Measurements from ENCODE around the gene ACAD11.
"Not testable (repeated sequence)": the region's sequence is repeated elsewhere in the genome, so short reads cannot be mapped to it uniquely, and the experiment has no call there.

Gene ACAD11

DNA sequence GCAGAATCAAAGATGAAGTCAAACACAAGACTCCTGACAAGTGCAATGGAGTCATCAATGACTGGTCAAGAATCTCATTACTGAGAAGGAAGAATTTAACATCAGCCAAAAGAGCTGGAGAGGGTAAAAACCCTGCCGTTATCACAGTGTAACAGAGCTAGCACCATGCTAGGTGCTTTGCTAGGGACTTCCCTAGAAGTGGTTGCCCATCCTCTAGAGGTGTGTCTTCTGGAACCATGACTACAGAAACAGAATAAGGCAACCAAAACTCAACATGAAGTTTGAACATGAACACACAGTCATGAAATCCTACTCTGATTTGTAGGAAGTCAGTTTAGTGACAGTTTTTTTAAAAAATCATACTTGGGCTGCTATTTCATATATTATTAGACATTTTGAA lies 9.5 kb downstream of the ACAD11 start:
- DNase-seq = no peak

DNA sequence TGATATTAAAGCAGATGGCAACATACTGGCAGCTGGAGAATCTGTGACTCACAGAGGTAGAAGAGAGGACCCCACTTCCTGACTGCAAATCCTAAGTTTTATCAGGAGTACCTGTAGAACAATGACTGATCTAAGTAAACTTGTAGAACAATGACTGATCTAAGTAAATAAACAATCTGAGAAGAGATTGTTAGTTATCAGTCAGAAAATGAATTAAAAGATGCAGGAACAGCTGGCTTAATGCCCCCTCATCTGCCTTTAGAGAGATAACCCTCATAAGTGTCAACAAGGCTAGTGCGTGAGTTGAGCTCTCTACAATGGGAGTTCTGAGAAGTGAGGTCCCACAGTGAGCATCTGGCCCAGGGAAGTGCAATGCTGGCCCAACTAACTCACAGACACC lies 14.6 kb downstream of the ACAD11 start:
- DNase-seq = no peak

DNA sequence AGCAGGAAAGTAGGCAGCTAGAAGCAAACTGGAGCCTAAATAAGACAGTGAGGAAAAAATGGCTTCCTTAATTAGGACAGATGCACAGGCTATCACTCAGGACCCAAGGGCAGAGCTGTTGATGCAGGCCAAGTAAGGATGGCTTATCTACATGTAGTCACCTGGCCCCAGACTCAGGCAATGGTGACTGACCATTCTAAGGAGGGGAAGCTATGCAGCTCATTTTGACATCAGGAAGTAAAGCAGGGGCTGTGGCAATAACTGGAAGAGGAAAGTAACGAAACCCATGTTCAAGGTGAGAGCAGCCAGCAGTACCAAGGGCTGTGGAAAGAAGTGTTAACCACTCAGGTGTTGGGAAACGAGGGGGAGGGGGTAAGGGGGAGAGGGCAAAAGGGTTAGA lies 16.2 kb downstream of the ACAD11 start:
- DNase-seq = no peak

DNA sequence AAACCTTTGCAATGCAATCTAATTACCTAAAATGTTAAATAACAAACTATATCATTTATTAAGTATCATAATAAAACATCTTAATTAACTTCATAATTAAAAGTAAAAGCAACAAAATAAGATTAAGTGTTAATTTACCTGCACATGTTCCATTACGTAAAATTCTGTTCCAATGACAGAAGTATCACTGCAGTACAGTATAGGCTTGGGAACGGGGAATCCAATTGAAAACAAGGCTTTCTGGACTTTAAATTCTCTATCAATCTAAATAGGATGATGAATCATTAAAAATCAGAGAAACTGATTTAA lies 17.1 kb downstream of the ACAD11 start:
- no peak for DNase-seq

DNA sequence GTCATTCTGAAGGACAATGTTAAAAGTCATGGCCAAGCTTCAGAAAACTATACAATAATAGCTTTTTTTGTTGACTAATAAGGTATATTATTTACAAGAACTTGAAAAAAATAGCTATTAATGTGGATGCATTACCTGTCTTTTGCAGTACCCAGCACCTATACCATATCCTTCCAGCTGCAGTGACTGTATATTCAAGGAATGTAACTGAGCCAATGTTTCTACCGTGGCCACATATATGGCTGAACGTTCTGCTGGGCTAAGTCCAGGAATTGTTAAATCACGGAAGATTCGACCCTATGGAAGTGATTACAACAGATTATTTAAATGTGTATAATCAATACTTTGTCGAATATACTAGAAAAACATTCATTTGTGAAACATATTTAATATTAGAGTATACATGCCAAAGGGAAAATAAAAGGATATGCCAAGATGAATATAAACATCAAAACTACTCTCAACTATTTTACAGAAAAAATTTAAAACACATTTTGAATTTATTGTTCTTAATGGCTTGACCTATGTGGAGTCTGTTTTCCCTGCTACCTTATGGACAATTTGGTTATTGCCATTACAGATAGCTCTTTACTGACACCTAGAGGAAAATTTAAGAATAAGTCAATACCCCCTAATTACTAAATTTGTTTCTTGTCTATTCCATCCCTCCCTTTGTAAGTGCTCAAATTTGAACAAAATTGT lies 17.6 kb downstream of the ACAD11 start:
- peak; percentile 53 for DNase-seq

DNA sequence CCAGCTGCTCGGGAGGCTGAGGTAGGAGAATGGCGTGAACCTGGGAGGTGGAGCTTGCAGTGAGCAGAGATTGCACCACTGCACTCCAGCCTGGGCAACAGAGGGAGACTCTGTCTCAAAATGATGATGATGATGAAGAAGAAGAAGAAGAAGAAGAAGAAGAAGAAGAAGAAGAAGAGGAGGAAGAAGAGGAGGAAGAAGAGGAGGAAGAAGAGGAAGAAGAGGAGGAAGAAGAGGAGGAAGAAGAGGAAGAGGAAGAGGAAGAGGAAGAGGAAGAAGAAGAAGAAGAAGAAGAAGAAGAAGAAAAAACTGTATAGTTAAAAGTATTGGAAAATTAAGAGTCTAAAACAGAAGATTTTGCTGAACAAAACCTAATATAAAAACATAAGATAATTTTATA lies 18.2 kb downstream of the ACAD11 start:
- DNase-seq = not testable (repeated sequence)

DNA sequence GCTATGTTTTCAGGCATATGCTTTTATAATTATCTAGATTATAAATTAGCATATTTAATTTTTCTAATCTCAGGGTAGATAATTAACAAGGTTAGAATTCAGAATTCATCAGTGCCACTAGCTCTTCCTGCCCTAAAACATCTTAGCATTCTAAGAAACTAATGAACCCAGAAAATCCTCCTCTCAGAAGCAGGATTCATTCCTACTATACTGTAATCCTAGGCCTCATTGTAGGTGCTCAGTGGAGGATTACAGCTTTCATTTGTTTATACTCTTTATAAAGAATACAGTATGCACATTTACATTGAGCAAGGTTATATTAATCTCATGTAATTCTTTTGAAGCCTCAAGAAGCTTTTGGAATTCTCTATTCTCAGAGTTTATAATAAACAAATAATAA lies 20.9 kb downstream of the ACAD11 start:
- no peak for DNase-seq

DNA sequence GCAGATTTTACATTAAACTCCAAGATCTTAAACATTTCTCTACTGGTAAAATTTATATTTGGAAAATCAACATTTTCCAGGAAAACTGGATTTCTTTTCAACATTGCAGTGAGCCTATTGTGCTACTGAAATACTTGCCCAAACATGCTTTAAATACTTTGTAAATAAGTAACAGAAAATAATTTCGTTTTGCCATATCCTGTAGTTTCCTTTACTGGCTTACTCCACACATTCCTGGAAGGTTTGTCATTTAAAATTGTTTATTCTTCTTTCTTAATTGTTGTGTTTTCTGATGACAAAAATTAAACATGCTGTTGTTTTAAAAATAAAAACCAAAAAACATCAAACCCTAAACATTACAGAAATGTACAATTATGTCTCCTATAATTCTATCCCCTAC lies 22.0 kb downstream of the ACAD11 start:
- no peak for DNase-seq

DNA sequence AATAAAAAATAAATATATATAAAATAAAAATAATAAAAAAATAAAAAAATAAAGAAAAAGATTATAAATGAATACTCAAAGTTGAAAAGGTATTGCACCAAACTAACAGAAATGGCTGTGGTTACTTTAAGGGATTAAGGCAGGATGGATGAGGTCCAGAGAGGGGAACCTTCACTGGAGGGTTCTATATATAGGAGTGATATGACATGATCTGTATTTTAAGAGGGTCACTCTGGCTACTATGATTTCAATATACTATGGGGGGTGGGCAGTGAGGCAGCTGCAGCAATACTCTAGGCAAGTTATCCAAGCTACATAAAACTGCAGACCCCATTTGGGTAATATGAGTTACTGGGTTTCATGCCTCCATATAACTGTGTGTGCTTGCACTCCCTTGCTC lies 24.6 kb downstream of the ACAD11 start:
- no peak for DNase-seq

DNA sequence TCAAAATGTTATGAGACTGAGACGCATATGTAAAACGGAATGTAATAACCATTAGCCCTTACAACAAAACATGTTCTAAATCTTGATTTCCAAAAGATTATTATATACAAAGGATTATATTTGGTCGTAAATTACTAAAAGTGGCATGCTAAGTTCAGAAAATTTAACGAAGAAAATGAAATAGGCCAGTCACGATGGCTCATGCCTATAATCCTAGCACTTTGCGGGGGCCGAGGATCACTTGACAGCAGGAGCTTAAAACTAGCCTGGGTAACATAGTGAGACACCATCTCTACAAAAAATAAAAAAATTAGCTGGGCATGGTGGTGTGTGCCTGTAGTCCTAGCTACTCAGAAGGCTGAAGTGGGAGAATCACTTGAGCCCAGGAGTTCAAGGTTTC lies 29.0 kb downstream of the ACAD11 start:
- DNase-seq = no peak

DNA sequence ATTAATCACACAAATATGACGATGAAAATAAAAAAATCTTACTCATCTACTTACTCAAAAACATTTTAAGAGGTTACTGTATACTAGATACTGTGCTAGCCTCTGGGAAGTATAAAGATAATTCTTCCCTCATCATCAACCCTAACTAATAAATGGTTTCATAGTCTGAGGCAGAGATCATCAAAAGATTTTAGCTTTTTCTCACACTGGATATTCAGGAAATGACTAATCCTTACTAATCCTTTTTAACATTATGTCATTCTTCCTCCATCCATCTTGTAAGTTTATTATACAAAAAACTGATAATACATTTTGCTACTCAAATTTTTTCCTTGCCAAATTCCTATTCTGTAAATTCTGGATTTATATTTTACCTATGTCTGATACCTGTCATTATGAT lies 29.7 kb downstream of the ACAD11 start:
- DNase-seq = peak; percentile 54

DNA sequence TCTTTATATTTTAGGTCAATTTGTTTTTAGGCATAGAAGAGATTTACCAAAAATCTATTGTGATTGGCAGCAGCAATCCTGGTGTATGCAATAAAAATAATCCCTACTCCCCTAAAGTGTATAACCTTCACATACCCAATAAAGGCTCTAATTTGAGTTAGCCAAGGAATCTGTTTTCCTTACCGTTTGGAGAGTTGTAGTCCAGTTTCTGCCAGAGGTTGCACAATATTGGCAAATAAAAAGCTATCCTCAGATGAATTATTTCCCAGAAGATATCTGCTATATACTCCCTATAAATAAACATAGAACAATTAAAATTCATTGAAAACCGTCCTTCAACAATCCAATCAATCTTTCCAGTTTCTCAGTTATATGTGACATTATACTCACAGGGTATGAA lies 31.5 kb downstream of the ACAD11 start:
- no peak for DNase-seq

DNA sequence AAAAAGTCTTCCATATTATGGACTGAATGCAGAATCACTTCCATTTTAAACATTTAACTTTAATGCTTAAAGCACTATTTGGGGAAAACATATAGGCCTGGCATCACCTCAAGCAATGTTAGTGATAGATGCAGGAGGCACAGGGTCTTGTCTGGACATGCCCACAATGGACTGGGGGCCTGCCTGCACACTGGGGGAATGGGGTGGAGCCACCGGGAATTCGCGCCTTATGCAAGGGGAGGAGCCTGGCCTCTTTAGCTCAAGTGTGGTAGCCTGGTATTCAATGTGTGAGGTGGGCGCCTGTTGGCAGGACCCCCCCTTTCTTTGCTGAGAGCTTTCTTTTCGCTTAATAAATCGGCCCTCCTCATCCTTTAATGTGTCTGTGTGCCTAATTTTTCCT lies 32.7 kb downstream of the ACAD11 start:
- DNase-seq = no peak

DNA sequence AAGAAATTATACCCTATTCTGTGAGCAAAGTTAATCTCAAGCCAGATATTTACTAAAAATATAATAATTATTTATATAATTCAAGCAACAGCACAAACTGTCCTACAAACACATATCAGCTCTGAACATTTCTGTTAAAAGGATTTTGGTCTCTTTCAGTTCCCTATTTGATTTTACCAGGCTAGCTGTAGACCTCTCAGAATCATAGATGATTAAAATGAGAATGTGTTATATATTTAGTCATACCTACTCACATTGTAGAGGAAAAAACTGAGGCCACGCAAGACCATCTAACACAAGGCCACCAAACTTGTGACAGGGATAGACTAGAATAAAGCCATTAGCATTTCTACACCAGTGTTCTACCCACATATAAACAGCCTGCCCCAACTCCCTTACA lies 34.0 kb downstream of the ACAD11 start:
- DNase-seq = no peak

DNA sequence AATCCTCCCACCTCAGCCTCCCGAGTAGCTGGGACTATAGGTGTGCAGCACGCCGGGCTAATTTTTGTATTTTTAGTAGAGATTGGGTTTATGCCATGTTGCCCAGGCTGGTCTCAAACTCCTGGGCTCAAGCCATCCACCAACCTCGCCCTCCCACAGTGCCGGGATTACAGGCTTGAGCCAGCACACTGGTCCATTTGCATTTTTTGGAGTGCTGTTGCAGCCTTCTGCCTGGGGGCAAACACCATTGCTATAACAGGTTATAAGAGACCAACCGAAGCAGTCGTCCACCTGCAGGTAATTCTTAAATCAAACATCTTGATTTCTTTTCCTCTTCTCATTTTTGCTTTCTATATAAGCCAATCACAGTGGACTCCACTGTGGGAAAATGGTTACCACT lies 34.8 kb downstream of the ACAD11 start:
- no peak for DNase-seq

DNA sequence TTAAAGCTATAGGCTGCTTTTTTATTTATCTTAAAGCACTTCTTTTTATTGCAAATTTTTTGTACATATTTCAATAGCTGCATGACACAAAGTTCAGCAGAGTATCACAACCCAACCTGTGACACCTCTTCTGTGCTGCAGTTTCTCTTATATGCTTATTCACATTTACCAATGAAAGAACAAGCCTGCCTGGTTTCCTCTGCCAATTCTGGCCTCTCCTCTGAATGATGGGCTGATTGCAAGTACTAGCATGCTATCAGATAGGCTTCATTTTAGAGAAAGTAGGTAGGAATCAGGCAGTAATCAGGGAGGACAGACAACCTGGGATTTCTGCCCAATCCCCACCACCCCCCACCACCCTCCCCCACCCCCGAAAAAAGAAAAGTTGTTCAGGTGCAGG lies 36.0 kb downstream of the ACAD11 start:
- DNase-seq = no peak

DNA sequence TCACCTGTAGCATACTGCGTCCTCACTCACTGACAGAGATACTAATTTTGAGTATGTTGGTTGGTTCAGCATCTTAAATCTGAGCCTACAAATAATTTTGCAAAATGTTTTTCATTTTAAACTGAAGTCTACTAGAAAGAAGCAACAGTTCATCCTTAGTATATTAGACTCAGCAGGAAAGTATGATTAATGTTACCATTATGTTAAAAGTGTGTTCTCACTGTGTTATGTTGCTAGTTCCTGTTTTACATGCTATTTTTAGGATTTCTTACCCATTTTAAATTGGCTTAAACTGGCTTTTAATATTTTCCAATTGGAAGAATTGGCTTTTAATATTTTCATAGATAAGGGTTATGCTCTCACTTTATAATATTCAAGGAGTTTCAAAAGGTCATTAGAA lies 36.8 kb downstream of the ACAD11 start:
- DNase-seq = no peak

DNA sequence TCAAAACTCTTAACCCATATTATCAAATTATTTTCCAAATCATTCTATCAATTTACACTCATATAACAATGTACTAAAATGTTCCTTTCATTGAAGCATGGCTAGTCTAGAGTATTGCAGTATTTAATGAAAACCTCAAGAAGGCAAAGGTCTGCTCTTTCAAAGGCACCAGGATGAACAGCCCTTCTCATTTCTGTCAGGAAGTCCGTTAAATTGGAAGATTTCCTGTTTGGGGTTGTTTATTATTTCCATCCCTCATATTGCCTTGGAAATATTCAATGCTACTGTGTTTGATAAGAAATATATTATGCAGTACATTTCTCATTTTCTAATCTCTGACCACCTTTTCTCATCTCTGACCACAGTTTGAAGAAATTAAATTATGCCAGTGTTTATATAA lies 37.5 kb downstream of the ACAD11 start:
- DNase-seq = no peak

DNA sequence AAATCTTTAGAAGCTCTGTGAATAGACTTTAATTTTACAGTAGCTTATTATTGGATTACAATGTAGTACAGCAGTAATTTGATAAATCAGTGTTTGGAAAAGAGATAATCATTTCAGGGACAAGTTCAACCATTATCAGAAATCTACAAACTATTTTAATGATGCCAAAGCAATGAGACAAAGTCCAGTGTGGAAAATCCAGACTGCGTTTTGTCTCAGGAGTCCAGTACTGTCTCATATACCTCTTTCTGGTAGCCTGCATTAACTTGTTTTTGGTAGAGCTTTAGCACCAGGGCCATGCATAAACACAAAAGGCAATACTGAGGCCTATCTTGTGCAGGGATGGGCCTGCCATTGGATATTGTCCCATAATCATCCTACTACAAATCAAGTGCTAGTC lies 42.8 kb downstream of the ACAD11 start:
- no peak for DNase-seq

DNA sequence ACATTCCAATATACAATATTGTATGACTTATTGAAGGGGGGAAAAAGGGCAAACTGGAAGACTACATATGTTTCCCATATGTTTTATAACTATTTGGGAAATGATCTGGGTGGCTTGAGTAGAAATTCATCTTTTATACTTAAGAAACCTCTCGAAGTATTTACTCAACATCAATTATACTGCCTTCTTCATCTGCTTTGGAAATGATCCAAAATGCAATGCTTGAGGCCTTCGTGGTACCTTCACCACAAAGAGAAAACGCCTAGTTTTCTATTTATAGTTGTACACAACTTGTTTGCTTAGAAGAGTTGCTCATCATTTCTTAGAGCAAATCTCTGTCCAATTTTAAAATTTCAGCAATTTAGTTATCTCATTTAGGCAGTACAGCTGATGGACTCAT lies 43.7 kb downstream of the ACAD11 start:
- no peak for DNase-seq

DNA sequence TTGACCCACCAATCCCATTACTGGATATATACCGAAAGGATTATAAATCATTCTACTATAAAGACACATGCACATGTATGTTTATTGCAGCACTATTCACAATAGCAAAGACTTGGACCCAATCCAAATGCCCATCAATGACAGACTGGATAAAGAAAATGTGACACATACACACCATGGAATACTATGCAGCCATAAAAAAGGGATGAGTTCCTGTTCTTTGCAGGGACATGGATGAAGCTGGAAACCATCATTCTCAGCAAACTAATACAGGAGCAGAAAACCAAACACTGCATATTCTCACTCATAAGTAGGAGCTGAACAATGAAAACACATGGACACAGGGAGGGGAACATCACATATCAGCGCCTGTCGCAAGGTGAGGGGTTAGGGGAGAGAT lies 44.3 kb downstream of the ACAD11 start:
- not testable (repeated sequence) for DNase-seq

DNA sequence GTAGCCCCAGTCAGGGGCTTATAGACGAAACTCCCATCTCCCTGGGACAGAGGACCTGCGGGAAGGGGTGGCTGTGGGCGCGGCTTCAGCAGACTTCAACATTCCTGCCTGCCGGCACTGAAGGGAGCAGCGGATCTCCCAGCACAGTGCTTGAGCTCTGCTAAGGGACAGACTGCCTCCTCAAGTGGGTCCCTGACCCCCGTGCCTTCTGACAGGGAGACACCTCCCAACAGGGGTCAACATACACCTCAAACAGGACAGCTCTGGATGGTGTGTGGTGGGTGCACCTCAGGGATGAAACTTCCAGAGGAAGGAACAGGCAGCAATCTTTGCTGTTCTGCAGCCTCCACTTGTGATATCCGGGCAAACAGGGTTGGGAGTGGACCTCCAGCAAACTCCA lies 53.0 kb downstream of the ACAD11 start:
- DNase-seq = not testable (repeated sequence)

DNA sequence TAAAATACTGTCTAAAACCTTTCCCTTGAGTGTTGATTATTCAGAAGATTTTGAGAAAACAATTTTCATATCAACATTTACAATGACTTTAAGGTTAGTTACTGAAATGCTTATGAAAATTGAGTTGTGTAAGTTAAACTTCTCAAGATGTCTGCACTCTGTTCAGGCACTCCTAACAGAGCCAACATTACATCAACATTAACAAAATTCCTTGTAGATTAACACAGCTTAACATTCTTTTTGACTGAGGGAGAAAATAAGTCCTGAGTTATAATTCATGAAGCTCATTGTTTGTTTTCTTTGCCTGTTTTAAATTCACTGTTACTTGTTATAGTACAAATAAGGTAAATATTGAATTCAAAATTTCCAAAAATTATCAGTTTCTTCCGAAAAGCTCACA lies 53.5 kb downstream of the ACAD11 start:
- no peak for DNase-seq

DNA sequence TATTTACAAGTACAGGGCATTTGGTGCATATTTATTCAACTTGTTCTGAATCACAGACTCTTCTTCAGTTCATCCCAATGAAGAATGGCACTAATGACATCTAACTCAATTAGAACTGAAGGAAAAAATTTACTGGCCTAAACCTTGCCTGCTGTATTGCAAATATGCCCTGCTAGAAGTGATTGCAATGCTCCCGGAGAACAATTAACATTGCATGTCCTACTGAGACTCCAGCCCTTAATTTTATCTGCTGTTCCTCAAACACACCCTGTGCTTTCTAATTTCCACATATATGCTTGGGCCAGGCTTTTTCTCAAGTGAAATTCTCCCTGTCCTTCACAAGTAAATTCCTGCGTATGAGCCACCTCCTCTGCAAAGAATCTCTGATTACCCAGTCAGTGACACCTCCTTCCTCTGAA lies 54.2 kb downstream of the ACAD11 start:
- no peak for DNase-seq

DNA sequence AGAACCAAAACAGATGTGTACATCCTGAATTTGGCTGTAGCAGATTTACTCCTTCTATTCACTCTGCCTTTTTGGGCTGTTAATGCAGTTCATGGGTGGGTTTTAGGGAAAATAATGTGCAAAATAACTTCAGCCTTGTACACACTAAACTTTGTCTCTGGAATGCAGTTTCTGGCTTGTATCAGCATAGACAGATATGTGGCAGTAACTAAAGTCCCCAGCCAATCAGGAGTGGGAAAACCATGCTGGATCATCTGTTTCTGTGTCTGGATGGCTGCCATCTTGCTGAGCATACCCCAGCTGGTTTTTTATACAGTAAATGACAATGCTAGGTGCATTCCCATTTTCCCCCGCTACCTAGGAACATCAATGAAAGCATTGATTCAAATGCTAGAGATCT lies 59.0 kb downstream of the ACAD11 start:
- DNase-seq = not testable (repeated sequence)

DNA sequence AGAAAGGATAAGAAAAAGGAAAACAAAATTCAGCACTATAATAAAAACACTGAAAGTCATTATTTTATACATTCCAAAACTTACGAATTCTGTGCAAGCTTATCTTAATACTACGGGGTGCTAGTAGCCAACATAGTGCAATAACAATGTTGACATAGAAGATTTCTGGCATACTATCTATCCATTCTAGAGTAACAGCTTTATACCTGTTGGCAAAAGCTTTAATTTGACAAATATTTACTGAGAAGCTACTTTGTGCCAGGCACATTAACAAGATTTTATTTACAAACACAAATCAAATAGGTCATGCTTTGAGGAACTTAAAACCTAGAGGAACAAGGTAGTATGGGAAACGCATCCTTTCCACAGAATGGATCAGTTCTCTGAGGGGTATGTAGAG lies 61.4 kb downstream of the ACAD11 start:
- no peak for DNase-seq

All from inflammatory macrophage treated with lipopolysaccharide for 4 hours (primary cell).